IMR-90 (cell line): ENCODE measurements around the gene INTS14. TPM values are rescaled to one million over a fixed set of nuclear protein-coding genes. Genes with fewer than 3 reads are reported as not detected.

Source experiments
- ATAC-seq: fragments of 200-7000 bp; cut with Tn5 transposase; 2 replicates; pipeline ENCODE4 v1.9.1; 2020; ENCODE audit warnings: low read depth, mild to moderate bottlenecking, moderate library complexity
- BruUV-seq: library from RNA; stranded (reverse); fragments of 400-500 nt; replicated peaks from 2 replicates; lab custom pipeline; 2021; lab: Mats Ljungman, UMichigan
- CTCF ChIA-PET: fragments of 300-600 bp; formaldehyde crosslinking; extraction: SDS; loops from one replicate; lab custom pipeline; 2021; ENCODE audit warnings: antibody characterized with exemption; lab: Yijun Ruan, JAX
- POLR2A ChIA-PET: fragments of 300-600 bp; sonication (Branson Sonifier 250); formaldehyde crosslinking; loops from one replicate; lab custom pipeline; 2022; ENCODE audit warnings: antibody characterized with exemption; ENCODE audit not compliant: unreplicated experiment; lab: Charles Lee
- DNase-seq: peaks from one replicate; pipeline ENCODE4 v3.0.0; 2013
- H2AFZ ChIP-seq: replicated peaks from 2 replicates; pipeline ENCODE3; 2013; ENCODE audit warnings: low read length, mild to moderate bottlenecking; ENCODE audit not compliant: poor library complexity
- H2AK5ac ChIP-seq: 2 replicates; pipeline ENCODE4 v1.6.1; 2013; ENCODE audit warnings: low read depth, low read length, inconsistent platforms
- H2AK9ac ChIP-seq: replicated peaks from 2 replicates; pipeline ENCODE3; 2013; ENCODE audit warnings: mild to moderate bottlenecking, low read depth, low read length, moderate library complexity; ENCODE audit not compliant: poor library complexity
- H2BK120ac ChIP-seq: 2 replicates; pipeline ENCODE4 v1.6.1; 2013; ENCODE audit warnings: low read depth, low read length, inconsistent platforms
- H2BK15ac ChIP-seq: 3 replicates; pipeline ENCODE4 v1.6.1; 2013; ENCODE audit warnings: low read depth, low read length, inconsistent platforms
- H2BK20ac ChIP-seq: 2 replicates; pipeline ENCODE4 v1.6.1; 2013; ENCODE audit warnings: low read depth, mild to moderate bottlenecking, inconsistent platforms, low read length, moderate library complexity
- H2BK5ac ChIP-seq: 2 replicates; pipeline ENCODE4 v1.6.1; 2013; ENCODE audit warnings: mild to moderate bottlenecking, low read depth, low read length, inconsistent platforms; ENCODE audit not compliant: poor library complexity, severe bottlenecking
- H3K14ac ChIP-seq: replicated peaks from 2 replicates; pipeline ENCODE4 v1.6.1; 2013; ENCODE audit warnings: low read depth, low read length, inconsistent platforms
- H3K18ac ChIP-seq: 2 replicates; pipeline ENCODE4 v1.6.1; 2013; ENCODE audit warnings: low read depth, low read length, control low read depth
- H3K23ac ChIP-seq: 2 replicates; pipeline ENCODE4 v1.6.1; 2013; ENCODE audit warnings: low read depth, low read length, inconsistent platforms
- H3K27ac ChIP-seq: 2 replicates; pipeline ENCODE4 v1.5.1; 2013; ENCODE audit warnings: mild to moderate bottlenecking, control low read depth, low read length; ENCODE audit not compliant: insufficient read depth
- H3K27me3 ChIP-seq: 2 replicates; pipeline ENCODE4 v1.6.1; 2013; ENCODE audit warnings: low read length; ENCODE audit not compliant: control insufficient read depth, insufficient read depth
- H3K36me3 ChIP-seq: 2 replicates; pipeline ENCODE4 v1.6.1; 2013; ENCODE audit warnings: low read length, mixed read lengths; ENCODE audit not compliant: control insufficient read depth, insufficient read depth
- H3K4ac ChIP-seq: 2 replicates; pipeline ENCODE4 v1.6.1; 2013; ENCODE audit warnings: low read depth, low read length, inconsistent platforms
- H3K4me1 ChIP-seq: 2 replicates; pipeline ENCODE4 v1.6.1; 2013; ENCODE audit warnings: low read length, mixed read lengths; ENCODE audit not compliant: control insufficient read depth, insufficient read depth
- H3K4me2 ChIP-seq: 2 replicates; pipeline ENCODE4 v1.6.1; 2013; ENCODE audit warnings: low read depth, mild to moderate bottlenecking, control low read depth, low read length, moderate library complexity
- H3K4me3 ChIP-seq: 2 replicates; pipeline ENCODE4 v1.5.1; 2013; ENCODE audit warnings: low read depth, mild to moderate bottlenecking, control low read depth, low read length, moderate library complexity; ENCODE audit not compliant: insufficient read depth
- H3K56ac ChIP-seq: 2 replicates; pipeline ENCODE4 v1.6.1; 2013; ENCODE audit warnings: low read length, inconsistent platforms; ENCODE audit not compliant: insufficient read depth; ENCODE audit errors: extremely low read depth
- H3K79me1 ChIP-seq, 2 experiments: 2 replicates each; pipeline ENCODE4 v1.6.1; 2013; ENCODE audit warnings: low read length in 2 of 2, inconsistent platforms in 1 of 2, low read depth in 1 of 2
- H3K9ac ChIP-seq: 2 replicates; pipeline ENCODE4 v1.6.1; 2013; ENCODE audit warnings: low read depth, low read length, control low read depth
- H3K9me1 ChIP-seq: 2 replicates; pipeline ENCODE4 v1.6.1; 2013; ENCODE audit warnings: low read length, inconsistent platforms; ENCODE audit not compliant: insufficient read depth
- H3K9me3 ChIP-seq: 2 replicates; pipeline ENCODE4 v1.6.1; 2013; ENCODE audit warnings: low read length; ENCODE audit not compliant: control insufficient read depth, insufficient read depth
- H4K20me1 ChIP-seq: 2 replicates; pipeline ENCODE4 v1.6.1; 2013; ENCODE audit warnings: low read length, inconsistent platforms; ENCODE audit not compliant: insufficient read depth
- H4K5ac ChIP-seq: 2 replicates; pipeline ENCODE4 v1.6.1; 2013; ENCODE audit warnings: mild to moderate bottlenecking, low read depth, low read length, control low read depth
- H4K8ac ChIP-seq, 2 experiments: 2 replicates each; pipeline ENCODE4 v1.6.1; 2013; ENCODE audit warnings: low read depth in 2 of 2, low read length in 2 of 2, control low read depth in 1 of 2, inconsistent platforms in 1 of 2
- H4K91ac ChIP-seq: 2 replicates; pipeline ENCODE4 v1.6.1; 2013; ENCODE audit warnings: low read depth, low read length, inconsistent platforms; ENCODE audit not compliant: insufficient read depth
- BHLHE40 ChIP-seq: fragments of 150-350 bp; IDR thresholded peaks from 2 replicates; pipeline ENCODE4 v1.6.1; 2016; ENCODE audit warnings: mild to moderate bottlenecking, low read depth, low read length
- CEBPB ChIP-seq: IDR thresholded peaks from 2 replicates; pipeline ENCODE4 v1.6.1; 2012; ENCODE audit warnings: low read depth, low read length, improper control_type of control experiment
- CHD1 ChIP-seq: IDR thresholded peaks from 2 replicates; pipeline ENCODE4 v1.6.1; 2012; ENCODE audit warnings: low read depth, low read length, improper control_type of control experiment
- CTCF ChIP-seq: conservative IDR thresholded peaks from 2 replicates; pipeline ENCODE4 v1.5.1; 2012; ENCODE audit warnings: mild to moderate bottlenecking, low read depth, low read length, improper control_type of control experiment
- FOS ChIP-seq: fragments of 150-350 bp; IDR thresholded peaks from 2 replicates; pipeline ENCODE4 v1.6.1; 2016; ENCODE audit warnings: low read depth, low read length
- MAFK ChIP-seq: IDR thresholded peaks from 2 replicates; pipeline ENCODE4 v1.6.1; 2012; ENCODE audit warnings: low read depth, low read length, improper control_type of control experiment
- MAZ ChIP-seq: IDR thresholded peaks from 2 replicates; pipeline ENCODE4 v1.6.1; 2012; ENCODE audit warnings: low read depth, mild to moderate bottlenecking, low read length, improper control_type of control experiment, moderate library complexity, borderline replicate concordance
- MXI1 ChIP-seq: IDR thresholded peaks from 2 replicates; pipeline ENCODE4 v1.6.1; 2012; ENCODE audit warnings: low read depth, mild to moderate bottlenecking, low read length, moderate library complexity, borderline replicate concordance
- NFE2L2 ChIP-seq: fragments of 150-350 bp; IDR thresholded peaks from 2 replicates; pipeline ENCODE4 v1.6.1; 2016; ENCODE audit warnings: low read depth, mild to moderate bottlenecking, low read length
- POLR2A ChIP-seq: IDR thresholded peaks from 2 replicates; pipeline ENCODE4 v1.6.1; 2012; ENCODE audit warnings: mild to moderate bottlenecking, low read depth, low read length
- RAD21 ChIP-seq: IDR thresholded peaks from 2 replicates; pipeline ENCODE4 v1.6.1; 2012; ENCODE audit warnings: low read length, improper control_type of control experiment
- RCOR1 ChIP-seq: IDR thresholded peaks from 2 replicates; pipeline ENCODE4 v1.6.1; 2012; ENCODE audit warnings: mild to moderate bottlenecking, low read length, improper control_type of control experiment; ENCODE audit not compliant: insufficient replicate concordance
- RFX5 ChIP-seq: IDR thresholded peaks from 2 replicates; pipeline ENCODE4 v1.8.0; 2012; ENCODE audit warnings: low read depth, mild to moderate bottlenecking, low read length, moderate library complexity
- SMC3 ChIP-seq: fragments of 150-350 bp; IDR thresholded peaks from 2 replicates; pipeline ENCODE4 v1.6.1; 2016; ENCODE audit warnings: low read depth, mild to moderate bottlenecking, antibody characterized with exemption, low read length, moderate library complexity
- dilution Hi-C: fragments of 300-500 bp; cut with HindIII; formaldehyde crosslinking; loops from one replicate; pipeline ENCODE4 v1.14.3; 2018; ENCODE audit warnings: low sequenced_read_pairs; ENCODE audit not compliant: unreplicated experiment
- in situ Hi-C: fragments of 300-500 bp; cut with MboI; formaldehyde crosslinking; loops from 3 replicates; pipeline ENCODE4 v1.14.3; 2019; ENCODE audit warnings: low sequenced_read_pairs, inconsistent platforms, mixed read lengths
- intact Hi-C: fragments of 100-400 bp; cut with micrococcal nuclease; formaldehyde crosslinking; loops from 2 replicates; pipeline ENCODE4 v1.10.0; 2022
- polyA plus RNA-seq, 3 experiments: library from polyadenylated mRNA; depleted of rRNA; stranded (reverse); fragments of >200 nt; gene quantifications; 2 replicates each; pipeline ENCODE4 v1.2.3, GENCODE V29; 2012; ENCODE audit warnings: low replicate concordance in 1 of 3
- total RNA-seq: library from RNA; depleted of rRNA; stranded (reverse); fragments of >200 nt; gene quantifications from 2 replicates; pipeline ENCODE4 v1.2.3, GENCODE V29; 2012
- TF ChIP-seq, protein P1 (sequence below): fragments of 150-350 bp; IDR thresholded peaks from 2 replicates; pipeline ENCODE4 v1.6.1; 2017; ENCODE audit warnings: mild to moderate bottlenecking, antibody characterized with exemption, low read length, low read depth
- TF ChIP-seq, protein P2 (sequence below): fragments of 150-350 bp; IDR thresholded peaks from 2 replicates; pipeline ENCODE4 v1.6.1; 2016; ENCODE audit warnings: low read depth, mild to moderate bottlenecking, low read length, moderate library complexity, borderline replicate concordance

Gene INTS14
- total and polyA plus RNA-seq, 2 of the 4 experiments (the other 2 are of a cell fraction): 22.9 to 39.5 TPM

- no peak overlapping the region for H2BK120ac ChIP-seq
- H3K56ac ChIP-seq: no peak overlapping the region
- BruUV-seq: no TSS peak
- H3K27me3 ChIP-seq: no peaks in the 10 kb centered on the region
- H3K79me1 ChIP-seq: peaks cover 35 to 66% of the 10 kb centered on the region in 2 experiments
- no peak overlapping the region for H3K4me2 ChIP-seq
- H2BK15ac ChIP-seq: no peak overlapping the region
- no peak overlapping the region for H2BK5ac ChIP-seq
- no peak overlapping the region for H2AK9ac ChIP-seq
- no peak for DNase-seq
- no peaks in the 10 kb centered on the region for H3K9me3 ChIP-seq
- H2AFZ ChIP-seq: no peak overlapping the region
- in situ Hi-C loops (no loop called here), intact Hi-C loops (no loop called here), dilution Hi-C loops (no loop called here)
- no peak overlapping the region for H3K27ac ChIP-seq
- no peak overlapping the region for H4K91ac ChIP-seq
- POLR2A ChIA-PET: no interaction called here
- H3K36me3 ChIP-seq: no peaks in the 10 kb centered on the region
- H3K14ac ChIP-seq: no peak overlapping the region
- peaks cover 5% of the 10 kb centered on the region; the same call in 1 of the 2 replicates for H3K9me1 ChIP-seq
- no peak overlapping the region for H3K4ac ChIP-seq
- H3K4me3 ChIP-seq: no peak overlapping the region
- H3K9ac ChIP-seq: no peak overlapping the region
- CTCF ChIA-PET: no interaction called here
- no peak overlapping the region for H4K5ac ChIP-seq
- H2AK5ac ChIP-seq: no peak overlapping the region
- H2BK20ac ChIP-seq: no peak overlapping the region
- H4K20me1 ChIP-seq: peaks cover 37% of the 10 kb centered on the region
- peaks cover 5% of the 10 kb centered on the region; the same call in 1 of the 2 replicates for H3K4me1 ChIP-seq
- TF ChIP-seq CTCF (no peak), POLR2A (no peak), RFX5 (no peak), FOS (no peak), RAD21 (no peak), RCOR1 (no peak), MAFK (no peak), MAZ (no peak), SMC3 (no peak), BHLHE40 (no peak), MXI1 (no peak), CEBPB (no peak), NFE2L2 (no peak), CHD1 (no peak)
- TF ChIP-seq, protein P1, sequence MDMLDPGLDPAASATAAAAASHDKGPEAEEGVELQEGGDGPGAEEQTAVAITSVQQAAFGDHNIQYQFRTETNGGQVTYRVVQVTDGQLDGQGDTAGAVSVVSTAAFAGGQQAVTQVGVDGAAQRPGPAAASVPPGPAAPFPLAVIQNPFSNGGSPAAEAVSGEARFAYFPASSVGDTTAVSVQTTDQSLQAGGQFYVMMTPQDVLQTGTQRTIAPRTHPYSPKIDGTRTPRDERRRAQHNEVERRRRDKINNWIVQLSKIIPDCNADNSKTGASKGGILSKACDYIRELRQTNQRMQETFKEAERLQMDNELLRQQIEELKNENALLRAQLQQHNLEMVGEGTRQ: no peak
- TF ChIP-seq, protein P2, sequence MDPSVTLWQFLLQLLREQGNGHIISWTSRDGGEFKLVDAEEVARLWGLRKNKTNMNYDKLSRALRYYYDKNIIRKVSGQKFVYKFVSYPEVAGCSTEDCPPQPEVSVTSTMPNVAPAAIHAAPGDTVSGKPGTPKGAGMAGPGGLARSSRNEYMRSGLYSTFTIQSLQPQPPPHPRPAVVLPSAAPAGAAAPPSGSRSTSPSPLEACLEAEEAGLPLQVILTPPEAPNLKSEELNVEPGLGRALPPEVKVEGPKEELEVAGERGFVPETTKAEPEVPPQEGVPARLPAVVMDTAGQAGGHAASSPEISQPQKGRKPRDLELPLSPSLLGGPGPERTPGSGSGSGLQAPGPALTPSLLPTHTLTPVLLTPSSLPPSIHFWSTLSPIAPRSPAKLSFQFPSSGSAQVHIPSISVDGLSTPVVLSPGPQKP: no peak
- no peak overlapping the region for H4K8ac ChIP-seq
- H3K23ac ChIP-seq: no peak overlapping the region
- H3K18ac ChIP-seq: no peak overlapping the region
- ATAC-seq: no peak
Measured at GRCh38 chr15:65547841-65548240, 63.1 kb downstream of the INTS14 start.
